Muscle of leg (tissue), 11 donors: ENCODE measurements around the gene LDAH. TPM values are rescaled to one million over a fixed set of nuclear protein-coding genes. Genes with fewer than 3 reads are reported as not detected.

ENCODE experiments used
- DNase-seq: peaks from one replicate; pipeline ENCODE4 v3.0.0; 2013
- H3K27ac ChIP-seq: one replicate; pipeline ENCODE4 v1.5.1; 2013; ENCODE audit warnings: mild to moderate bottlenecking, low read length, control low read depth
- H3K27me3 ChIP-seq: one replicate; pipeline ENCODE4 v1.6.1; 2013; ENCODE audit warnings: low read length; ENCODE audit not compliant: control insufficient read depth, insufficient read depth
- H3K36me3 ChIP-seq: one replicate; pipeline ENCODE4 v1.6.1; 2013; ENCODE audit warnings: low read length; ENCODE audit not compliant: control insufficient read depth, insufficient read depth
- H3K4me1 ChIP-seq: one replicate; pipeline ENCODE4 v1.6.1; 2013; ENCODE audit warnings: low read length; ENCODE audit not compliant: control insufficient read depth, insufficient read depth
- H3K4me3 ChIP-seq: one replicate; pipeline ENCODE4 v1.5.1; 2013; ENCODE audit warnings: low read length, control low read depth
- H3K9me3 ChIP-seq: replicated peaks from 2 replicates; pipeline ENCODE4 v1.6.1; 2013; ENCODE audit warnings: low read depth, low read length; ENCODE audit not compliant: control insufficient read depth
- WGBS: methylation state at CpG from one replicate; pipeline ENCODE4 v1.1.5; 2013; ENCODE audit warnings: missing lambda C conversion rate; ENCODE audit not compliant: insufficient coverage; 5-methylcytosine and 5-hydroxymethylcytosine counted together
- polyA plus RNA-seq, 8 donors: library from polyadenylated mRNA; unstranded; fragments of 120-200 nt; gene quantifications; one replicate each; pipeline versions ENCODE4 v1.2.1 to v1.2.3, GENCODE V29; 2013; ENCODE audit warnings: inconsistent platforms in 1 of 8, low replicate concordance in 1 of 8; ENCODE audit not compliant: insufficient read length in 8 of 8, insufficient read depth in 1 of 8
- total RNA-seq: library from RNA; stranded (reverse); fragments of 120-200 nt; gene quantifications from one replicate; pipeline ENCODE4 v1.2.4, GENCODE V29; 2013

Gene LDAH
- total and polyA plus RNA-seq, 9 donors = 8.5 to 15.5 (median 10.9) TPM

DNA sequence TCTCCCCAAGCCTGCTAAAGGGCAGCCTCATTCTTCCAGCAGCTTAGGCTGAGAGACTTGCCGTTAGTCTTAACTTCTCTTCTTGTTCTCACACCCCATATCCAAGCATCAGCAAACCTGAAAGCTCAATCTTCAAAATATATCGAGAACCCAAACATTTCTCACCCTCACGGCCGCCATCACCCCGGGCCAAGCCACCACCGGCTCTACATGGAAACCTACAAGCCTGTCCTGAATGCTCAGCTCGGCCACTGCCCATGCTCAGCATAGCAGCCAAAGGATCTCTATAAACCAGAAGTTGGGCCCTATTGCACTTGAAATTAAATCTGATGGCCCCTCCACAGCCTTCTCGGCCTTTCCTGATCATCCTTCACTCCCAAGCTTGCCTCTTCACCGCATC, 174.1 kb downstream of the LDAH start:
- Histone ChIP-seq H3K9me3 (no peaks in the 10 kb centered on the region), H3K36me3 (peaks cover 19% of the 10 kb centered on the region), H3K4me3 (no peak overlapping the region), H3K27ac (no peak overlapping the region), H3K27me3 (no peaks in the 10 kb centered on the region), H3K4me1 (peaks cover 32% of the 10 kb centered on the region)
- no peak for DNase-seq
- 95% methylated on average over 8 of the region's 9 CpGs for WGBS

DNA sequence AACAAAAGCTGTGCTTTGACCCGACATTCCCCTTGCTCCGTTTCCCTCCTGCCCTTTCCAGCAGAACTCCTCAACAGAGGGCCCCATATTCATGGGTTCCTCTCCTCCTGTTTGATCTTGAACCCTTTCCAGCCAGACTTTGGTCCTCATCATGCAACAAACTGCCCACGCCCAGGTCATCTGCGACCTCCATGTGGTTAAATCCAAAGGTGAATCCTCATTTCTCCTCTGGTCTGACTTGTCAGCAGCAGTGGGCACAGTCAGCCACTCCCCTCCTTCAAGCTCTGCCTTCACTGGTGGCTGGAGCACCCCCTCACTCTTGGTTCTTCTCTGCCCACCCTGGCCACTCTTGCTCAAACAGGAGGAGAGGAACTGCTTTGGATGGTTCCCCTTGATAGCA, 174.7 kb downstream of the LDAH start:
- WGBS = 81% methylated on average over 4 of the region's 4 CpGs
- no peaks in the 10 kb centered on the region for H3K9me3 ChIP-seq
- H3K4me3 ChIP-seq = no peak overlapping the region
- no peak for DNase-seq
- H3K27me3 ChIP-seq = no peaks in the 10 kb centered on the region
- H3K4me1 ChIP-seq = peaks cover 32% of the 10 kb centered on the region
- no peak overlapping the region for H3K27ac ChIP-seq
- H3K36me3 ChIP-seq = peaks cover 21% of the 10 kb centered on the region

DNA sequence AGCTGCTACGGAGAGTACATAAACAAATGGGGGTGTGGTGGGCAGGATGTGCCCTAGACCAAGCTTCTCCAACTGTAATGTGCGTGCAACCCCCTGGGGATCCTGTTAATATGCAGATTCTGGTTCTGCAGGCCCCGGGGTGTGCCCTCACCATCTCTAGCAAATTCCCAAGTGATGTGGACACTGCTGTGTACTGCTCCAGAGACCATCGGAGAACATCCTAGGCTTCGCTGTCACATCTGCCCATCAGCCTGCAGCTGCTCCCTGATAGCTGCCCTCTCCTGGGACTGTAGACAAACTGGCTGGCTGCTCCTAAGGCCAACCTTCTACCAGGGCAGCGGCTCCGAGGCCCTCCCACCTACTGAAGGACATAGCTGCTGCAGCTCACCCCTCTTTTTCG, 175.2 kb downstream of the LDAH start:
- H3K4me3 ChIP-seq = no peak overlapping the region
- no peaks in the 10 kb centered on the region for H3K27me3 ChIP-seq
- H3K36me3 ChIP-seq = peaks cover 21% of the 10 kb centered on the region
- no peaks in the 10 kb centered on the region for H3K9me3 ChIP-seq
- WGBS = 79% methylated on average over 8 of the region's 8 CpGs
- no peak for DNase-seq
- no peak overlapping the region for H3K27ac ChIP-seq
- peaks cover 32% of the 10 kb centered on the region for H3K4me1 ChIP-seq

- H3K4me3 ChIP-seq = no peak overlapping the region
- WGBS = 83% methylated on average over 1 of the region's 3 CpGs
- peaks cover 36% of the 10 kb centered on the region for H3K4me1 ChIP-seq
- H3K36me3 ChIP-seq = peaks cover 21% of the 10 kb centered on the region
- no peak overlapping the region for H3K27ac ChIP-seq
- H3K27me3 ChIP-seq = no peaks in the 10 kb centered on the region
- no peaks in the 10 kb centered on the region for H3K9me3 ChIP-seq
- no peak for DNase-seq
These were observed 175.7 kb downstream of the LDAH start for GRCh38 chr2:20647211-20647610.

DNA sequence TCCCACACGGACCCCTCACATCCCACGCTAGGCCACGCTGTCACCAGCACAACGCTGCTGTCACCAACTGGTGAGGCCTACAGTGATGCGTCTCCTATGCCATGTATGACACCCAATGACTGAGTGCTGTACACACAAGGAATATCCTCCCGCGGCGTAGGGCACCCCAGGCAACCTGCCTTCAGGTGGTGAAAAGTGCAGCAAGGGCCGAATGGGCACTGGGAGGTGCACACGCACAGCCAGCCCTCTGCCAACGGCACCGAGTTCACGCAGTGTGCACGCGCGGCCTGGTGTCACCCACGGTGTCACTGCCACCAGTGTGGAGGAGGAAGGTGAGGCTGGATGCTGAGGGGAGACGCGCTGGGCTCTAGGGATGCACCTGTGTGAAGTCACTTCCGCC, 176.5 kb downstream of the LDAH start:
- Histone ChIP-seq H3K4me1 (peaks cover 35% of the 10 kb centered on the region), H3K36me3 (peaks cover 23% of the 10 kb centered on the region), H3K4me3 (no peak overlapping the region), H3K27me3 (no peaks in the 10 kb centered on the region), H3K9me3 (no peaks in the 10 kb centered on the region), H3K27ac (no peak overlapping the region)
- no peak for DNase-seq
- 94% methylated on average over 15 of the region's 20 CpGs for WGBS

DNA sequence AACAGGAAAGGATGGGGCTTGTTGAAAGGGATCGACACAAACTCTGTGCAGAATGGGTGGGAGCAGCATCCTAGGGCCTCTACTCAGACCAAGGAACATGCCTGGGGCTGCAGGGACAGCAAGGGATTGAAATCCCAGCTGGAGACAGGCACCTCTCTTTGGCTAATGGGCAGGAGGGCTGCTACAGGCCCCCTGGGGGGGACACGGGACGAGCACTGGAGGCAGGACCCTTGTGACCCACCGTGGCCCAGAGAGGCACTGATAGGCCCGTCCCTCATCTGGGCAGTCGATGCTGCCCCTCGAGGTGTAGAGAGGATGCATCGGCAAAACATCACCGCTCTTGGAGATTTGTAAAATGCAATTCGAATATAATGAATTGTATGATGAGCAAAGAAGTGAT, 177.1 kb downstream of the LDAH start:
- Histone ChIP-seq H3K4me3 (no peak overlapping the region), H3K27ac (no peak overlapping the region), H3K27me3 (no peaks in the 10 kb centered on the region), H3K36me3 (peaks cover 30% of the 10 kb centered on the region), H3K4me1 (peaks cover 32% of the 10 kb centered on the region), H3K9me3 (no peaks in the 10 kb centered on the region)
- 75% methylated on average over 6 of the region's 10 CpGs for WGBS
- DNase-seq = no peak

GRCh38 chr2:20645301-20645701, 177.6 kb downstream of the LDAH start:
- WGBS = 92% methylated on average over 14 of the region's 14 CpGs
- DNase-seq = no peak
- no peaks in the 10 kb centered on the region for H3K9me3 ChIP-seq
- no peak overlapping the region for H3K4me3 ChIP-seq
- H3K4me1 ChIP-seq = peaks cover 29% of the 10 kb centered on the region
- peaks cover 34% of the 10 kb centered on the region for H3K36me3 ChIP-seq
- no peak overlapping the region for H3K27ac ChIP-seq
- H3K27me3 ChIP-seq = no peaks in the 10 kb centered on the region

- Histone ChIP-seq H3K36me3 (peaks cover 40% of the 10 kb centered on the region), H3K9me3 (no peaks in the 10 kb centered on the region), H3K27me3 (no peaks in the 10 kb centered on the region), H3K4me3 (no peak overlapping the region), H3K27ac (no peak overlapping the region), H3K4me1 (peaks cover 19% of the 10 kb centered on the region)
- 80% methylated on average over 1 of the region's 3 CpGs for WGBS
- no peak for DNase-seq
These were observed 179.1 kb downstream of the LDAH start for GRCh38 chr2:20643826-20644225.

DNA sequence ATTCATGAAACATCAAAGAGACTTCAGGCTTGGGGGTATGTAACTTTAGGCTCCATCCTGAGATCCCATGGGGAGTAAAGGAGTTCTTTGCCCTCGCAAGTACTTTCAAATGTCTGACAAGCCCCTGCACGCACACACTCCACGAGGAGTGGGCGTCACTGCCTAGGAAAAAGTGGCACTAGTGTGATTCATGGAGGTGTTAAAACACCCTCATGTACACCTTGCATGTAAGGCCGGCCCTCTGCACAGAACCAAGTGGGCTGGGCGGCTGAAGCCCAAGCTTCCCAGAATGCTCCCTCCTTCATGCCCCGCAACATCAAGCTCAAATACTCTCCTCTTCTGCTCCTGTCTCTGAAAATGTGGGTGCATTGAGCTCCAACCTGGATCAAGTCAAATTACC, 179.8 kb downstream of the LDAH start:
- H3K27ac ChIP-seq = no peak overlapping the region
- DNase-seq = no peak

GRCh38 chr2:20642055-20642971, 180.6 kb downstream of the LDAH start:
- H3K27ac ChIP-seq = no peak overlapping the region
- H3K4me1 ChIP-seq = peaks cover 8% of the 10 kb centered on the region
- DNase-seq = peak; percentile 78
- 30% methylated on average over 21 of the region's 26 CpGs for WGBS
- no peak overlapping the region for H3K4me3 ChIP-seq
- H3K36me3 ChIP-seq = peaks cover 45% of the 10 kb centered on the region
- no peaks in the 10 kb centered on the region for H3K9me3 ChIP-seq
- no peaks in the 10 kb centered on the region for H3K27me3 ChIP-seq

More for the DNA sequence above, 179.8 kb downstream of the LDAH start:
- Histone ChIP-seq H3K27me3 (no peaks in the 10 kb centered on the region), H3K9me3 (no peaks in the 10 kb centered on the region), H3K4me1 (peaks cover 12% of the 10 kb centered on the region), H3K36me3 (peaks cover 44% of the 10 kb centered on the region), H3K4me3 (no peak overlapping the region)
- 94% methylated on average over 3 of the region's 7 CpGs for WGBS
